CD4-positive, alpha-beta T cell treated with Interleukin-21 for 1 hour (primary cell): ENCODE data around the gene EFNB3.

Experiments
- DNase-seq: peaks from one replicate; pipeline ENCODE4 v3.0.0-alpha.2; 2020

EFNB3 gene

DNA sequence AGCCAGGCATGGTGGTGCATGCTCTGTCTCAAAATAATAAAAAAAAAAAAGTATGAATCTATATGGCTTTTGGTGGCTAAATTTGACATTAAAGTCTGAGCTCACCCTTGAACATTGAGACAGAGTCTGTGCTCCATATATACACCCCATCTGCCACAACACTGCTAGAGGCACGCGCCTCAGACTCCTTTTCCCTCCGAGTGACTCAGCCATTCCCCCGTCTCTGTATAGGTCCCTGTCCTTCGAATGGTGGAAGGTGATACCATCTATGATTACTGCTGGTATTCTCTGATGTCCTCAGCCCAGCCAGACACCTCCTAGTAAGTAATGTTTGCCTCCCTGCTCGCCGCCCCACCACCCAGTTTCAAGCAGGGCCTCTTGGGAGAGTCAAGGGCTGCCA lies 4.5 kb upstream of the EFNB3 start:
- DNase-seq, result no peak

- no peak for DNase-seq
Observed at GRCh38 chr17:7701681-7702080, 3.3 kb upstream of the EFNB3 start.

DNA sequence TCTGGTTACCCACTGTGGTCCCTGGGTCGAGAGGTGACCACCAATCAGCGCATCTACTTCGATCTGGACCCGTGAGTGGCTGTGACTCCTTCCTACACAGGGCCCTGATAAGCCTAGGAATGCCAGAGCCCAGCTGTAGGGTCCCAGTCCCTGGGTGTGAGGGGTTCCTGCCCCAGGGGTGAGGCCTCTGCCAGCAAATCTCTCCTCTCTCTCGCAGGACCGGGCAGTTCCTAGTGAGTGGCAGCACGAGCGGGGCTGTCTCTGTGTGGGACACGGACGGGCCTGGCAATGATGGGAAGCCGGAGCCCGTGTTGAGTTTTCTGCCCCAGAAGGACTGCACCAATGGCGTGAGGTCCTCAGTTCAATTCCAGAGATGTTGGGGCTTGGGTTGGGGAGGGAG lies 2.2 kb upstream of the EFNB3 start:
- no peak for DNase-seq

- peak; percentile 15 for DNase-seq
Observed at GRCh38 chr17:7703584-7704479, 1.2 kb upstream of the EFNB3 start.

DNA sequence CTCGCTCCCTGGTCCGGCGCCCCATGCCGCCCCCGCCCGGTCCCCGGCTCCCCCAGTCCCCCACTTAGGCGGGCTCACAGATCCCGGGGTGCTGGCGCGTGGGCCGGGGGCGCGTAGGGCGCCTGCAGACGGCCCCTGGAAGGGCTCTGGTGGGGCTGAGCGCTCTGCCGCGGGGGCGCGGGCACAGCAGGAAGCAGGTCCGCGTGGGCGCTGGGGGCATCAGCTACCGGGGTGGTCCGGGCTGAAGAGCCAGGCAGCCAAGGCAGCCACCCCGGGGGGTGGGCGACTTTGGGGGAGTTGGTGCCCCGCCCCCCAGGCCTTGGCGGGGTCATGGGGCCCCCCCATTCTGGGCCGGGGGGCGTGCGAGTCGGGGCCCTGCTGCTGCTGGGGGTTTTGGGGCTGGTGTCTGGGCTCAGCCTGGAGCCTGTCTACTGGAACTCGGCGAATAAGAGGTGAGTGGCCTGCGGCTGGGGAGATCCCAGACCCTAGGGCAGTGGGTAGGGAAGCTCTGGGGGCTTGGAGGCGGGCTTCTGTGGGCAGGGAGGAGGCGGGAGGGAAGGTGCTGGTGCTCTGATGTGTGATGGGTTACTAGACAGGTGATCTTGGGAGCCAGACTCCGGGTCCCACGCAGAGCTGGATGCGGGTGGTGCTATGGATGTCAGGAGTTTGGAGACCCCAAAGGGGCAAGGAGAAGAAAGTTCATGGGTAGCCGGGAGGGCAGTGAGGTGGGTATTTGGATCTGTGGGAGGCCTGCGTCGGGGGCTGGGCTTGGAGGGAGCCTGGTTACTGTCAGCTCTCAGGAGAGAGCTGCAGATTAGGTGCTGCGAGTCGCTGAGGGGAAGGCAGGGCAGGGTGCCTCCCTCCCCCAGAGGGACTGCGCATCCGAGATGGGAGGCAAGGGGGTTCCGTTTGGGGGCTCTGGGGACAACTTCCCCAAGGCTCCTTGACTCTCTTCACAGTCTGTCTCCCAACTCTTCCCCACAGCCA lies 560 bp downstream of the EFNB3 start:
- DNase-seq, result no peak

DNA sequence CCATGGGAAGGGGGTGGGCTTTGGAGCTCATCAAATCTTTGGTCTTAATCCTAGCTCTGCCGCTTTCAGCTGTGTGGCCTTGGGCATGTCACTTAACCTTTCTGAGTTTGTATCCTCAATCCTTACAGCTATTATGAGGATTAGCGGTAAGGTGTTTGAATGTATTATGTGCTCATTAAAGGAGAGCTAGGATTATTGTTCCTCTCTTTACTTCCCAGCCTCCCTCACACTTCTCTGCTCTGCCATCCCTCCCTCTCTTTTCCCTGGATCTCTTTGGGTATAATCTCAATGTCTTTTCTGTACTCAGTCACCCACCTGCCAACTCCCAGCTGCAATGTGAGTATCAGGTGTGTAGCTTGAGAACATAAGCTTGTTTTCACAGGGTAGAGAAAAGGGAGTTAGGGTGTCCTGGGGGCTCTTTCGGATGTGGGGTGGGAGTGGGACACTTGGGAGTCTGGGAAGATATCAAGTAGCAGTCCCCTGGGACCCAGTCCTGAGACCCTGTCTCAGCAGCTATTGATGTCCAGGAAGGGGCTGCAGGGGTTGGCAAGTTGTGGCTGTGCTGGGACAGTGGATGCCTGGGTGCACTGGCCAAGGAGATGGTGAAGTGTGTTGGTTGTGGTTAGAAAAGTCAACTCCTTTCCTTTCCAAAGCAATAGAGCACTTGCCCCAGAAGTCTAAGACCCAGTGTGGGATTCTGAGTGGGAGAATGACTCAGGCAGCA lies 1.8 kb downstream of the EFNB3 start:
- DNase-seq, result no peak

GRCh38 chr17:7707446-7707845 lies 2.4 kb downstream of the EFNB3 start:
- DNase-seq, result no peak

DNA sequence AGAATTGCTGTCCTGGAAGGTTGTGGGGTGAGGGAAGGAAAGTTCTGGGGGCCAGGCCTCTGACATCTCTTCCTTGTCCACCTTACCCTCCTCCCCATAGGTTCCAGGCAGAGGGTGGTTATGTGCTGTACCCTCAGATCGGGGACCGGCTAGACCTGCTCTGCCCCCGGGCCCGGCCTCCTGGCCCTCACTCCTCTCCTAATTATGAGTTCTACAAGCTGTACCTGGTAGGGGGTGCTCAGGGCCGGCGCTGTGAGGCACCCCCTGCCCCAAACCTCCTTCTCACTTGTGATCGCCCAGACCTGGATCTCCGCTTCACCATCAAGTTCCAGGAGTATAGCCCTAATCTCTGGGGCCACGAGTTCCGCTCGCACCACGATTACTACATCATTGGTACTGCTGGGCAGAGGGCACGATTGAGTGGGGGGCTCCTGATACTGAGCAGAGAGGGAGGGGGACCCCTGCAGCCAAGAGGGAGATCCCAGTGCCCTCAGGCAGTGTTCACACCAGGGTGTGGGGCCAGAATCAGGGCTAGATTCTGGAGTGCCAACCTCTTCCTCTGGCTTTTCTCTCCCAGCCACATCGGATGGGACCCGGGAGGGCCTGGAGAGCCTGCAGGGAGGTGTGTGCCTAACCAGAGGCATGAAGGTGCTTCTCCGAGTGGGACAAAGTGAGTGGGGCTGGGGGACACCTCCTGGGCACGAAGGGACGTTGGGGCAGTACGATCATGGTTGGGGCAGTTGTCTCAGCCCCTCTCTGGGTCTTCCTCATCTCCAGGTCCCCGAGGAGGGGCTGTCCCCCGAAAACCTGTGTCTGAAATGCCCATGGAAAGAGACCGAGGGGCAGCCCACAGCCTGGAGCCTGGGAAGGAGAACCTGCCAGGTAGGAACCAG lies 3.1 kb downstream of the EFNB3 start:
- no peak for DNase-seq

- no peak for DNase-seq
Observed at GRCh38 chr17:7709031-7709430, 4.0 kb downstream of the EFNB3 start.

DNA sequence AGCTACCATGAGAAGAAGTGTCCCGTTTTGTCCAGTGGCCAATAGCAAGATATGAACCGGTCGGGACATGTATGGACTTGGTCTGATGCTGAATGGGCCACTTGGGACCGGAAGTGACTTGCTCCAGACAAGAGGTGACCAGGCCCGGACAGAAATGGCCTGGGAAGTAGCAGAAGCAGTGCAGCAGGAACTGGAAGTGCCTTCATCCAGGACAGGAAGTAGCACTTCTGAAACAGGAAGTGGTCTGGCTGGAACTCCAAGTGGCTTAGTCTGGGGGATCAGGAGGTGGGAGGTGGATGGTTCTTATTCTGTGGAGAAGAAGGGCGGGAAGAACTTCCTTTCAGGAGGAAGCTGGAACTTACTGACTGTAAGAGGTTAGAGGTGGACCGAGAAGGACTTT lies 5.3 kb downstream of the EFNB3 start:
- no peak for DNase-seq

DNA sequence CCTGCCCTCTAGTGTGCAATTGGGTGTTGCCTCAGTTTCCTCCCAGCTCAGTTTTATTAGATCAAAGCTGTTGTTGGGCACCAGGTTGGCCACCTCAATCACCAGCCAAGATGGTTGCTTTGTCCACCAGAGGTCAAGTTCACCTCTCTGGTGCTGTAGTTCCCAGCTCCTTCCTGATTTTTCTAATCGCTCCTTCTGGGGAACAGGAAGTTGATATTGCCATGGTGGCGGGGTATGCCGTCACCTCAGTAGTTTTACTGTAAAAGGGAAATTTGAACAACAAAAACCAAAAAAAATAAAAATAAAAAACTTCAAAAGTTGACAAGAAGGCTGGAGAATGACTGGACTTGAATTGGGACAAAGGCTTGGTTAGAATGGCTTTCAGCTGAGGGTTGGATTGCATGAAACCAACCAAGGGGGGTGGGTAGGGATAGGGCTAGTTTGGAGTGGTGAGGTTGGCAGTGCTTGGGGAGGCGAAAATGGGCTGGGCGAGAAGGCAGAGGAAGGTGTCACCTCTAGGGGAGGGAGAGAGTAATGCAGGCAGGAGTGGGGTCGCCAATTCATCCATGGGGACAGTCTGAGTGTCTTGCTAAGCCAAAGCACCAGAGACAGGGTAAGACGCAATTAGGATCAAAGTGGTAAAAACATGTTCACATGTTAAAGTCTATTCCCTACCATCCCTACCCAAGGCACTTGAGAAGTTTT lies 6.2 kb downstream of the EFNB3 start:
- DNase-seq, result no peak

DNA sequence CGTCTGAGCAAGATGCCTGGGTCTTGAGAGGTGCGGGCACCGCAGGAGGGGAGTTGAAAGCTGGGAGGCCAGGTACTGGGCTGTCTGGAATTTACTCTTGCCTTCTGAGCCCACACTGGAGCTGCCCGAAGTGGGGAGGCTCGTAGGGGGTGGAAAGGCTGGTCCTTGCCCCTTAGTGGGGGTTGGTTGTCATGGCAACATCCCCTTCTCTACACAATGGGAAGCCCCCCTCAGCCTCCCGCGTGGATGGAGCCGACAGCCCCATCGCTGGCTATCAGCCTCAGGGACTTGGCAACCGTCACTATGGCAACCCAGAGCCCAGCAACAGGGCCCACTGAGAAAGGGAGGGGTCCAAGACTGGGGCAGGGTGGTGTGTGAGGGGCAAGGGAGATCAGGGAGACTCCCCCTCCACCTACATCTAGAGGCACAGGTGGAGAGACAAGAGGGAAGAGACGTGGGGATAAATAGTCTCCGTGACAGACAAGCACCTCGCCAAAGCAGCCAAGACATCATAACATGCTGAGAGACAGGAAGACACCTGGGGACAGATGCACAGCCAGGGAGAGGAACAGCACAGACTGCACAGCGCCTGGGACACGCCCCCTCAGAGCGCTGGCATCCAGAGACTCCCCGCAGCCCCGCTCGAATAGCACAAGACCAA lies 7.2 kb downstream of the EFNB3 start:
- DNase-seq, result no peak

GRCh38 chr17:7713782-7714181 lies 8.8 kb downstream of the EFNB3 start:
- DNase-seq, result no peak

DNA sequence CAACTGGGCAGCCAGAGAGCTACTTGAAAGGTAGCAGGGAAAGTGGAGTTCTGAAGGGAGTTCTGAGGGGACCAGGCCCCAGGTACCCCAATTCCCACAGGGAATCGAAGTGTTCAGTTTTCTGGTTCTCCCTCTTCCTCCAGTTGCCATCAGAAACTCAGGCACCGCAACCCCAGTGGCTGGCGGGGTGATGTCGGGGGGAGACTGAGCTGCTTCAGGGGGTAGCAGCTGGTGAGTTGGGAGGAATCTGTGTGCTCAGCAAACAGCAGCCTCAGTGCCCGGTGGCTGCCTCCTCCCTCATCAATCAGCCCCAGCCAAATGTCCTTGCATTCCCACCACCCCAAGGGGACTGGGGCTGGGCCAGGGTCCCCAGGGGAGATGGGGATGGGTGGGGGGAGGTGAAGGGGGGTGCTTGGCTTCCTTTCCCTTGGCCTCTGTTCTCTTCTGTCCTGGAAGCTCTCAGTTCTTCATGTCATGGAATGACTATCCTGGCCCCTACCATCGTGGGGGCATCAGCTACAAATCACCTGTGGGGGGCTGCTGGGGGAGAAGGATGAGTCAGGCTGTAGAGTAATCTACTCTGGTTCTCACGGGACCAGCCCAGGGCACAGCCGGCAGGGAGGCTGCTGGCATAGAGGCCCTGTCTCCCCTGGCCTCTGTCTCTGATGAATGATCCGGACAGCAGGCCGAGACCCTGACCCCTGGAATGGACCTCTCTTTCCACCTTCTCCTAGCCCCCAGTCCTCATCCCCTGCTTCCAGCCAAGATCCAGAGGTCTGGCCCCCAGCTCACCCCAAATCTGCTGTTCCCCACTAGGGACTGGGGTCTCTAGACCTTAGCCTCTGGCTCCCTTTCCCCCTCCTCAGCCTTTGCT lies 10.0 kb downstream of the EFNB3 start:
- DNase-seq, result no peak

DNA sequence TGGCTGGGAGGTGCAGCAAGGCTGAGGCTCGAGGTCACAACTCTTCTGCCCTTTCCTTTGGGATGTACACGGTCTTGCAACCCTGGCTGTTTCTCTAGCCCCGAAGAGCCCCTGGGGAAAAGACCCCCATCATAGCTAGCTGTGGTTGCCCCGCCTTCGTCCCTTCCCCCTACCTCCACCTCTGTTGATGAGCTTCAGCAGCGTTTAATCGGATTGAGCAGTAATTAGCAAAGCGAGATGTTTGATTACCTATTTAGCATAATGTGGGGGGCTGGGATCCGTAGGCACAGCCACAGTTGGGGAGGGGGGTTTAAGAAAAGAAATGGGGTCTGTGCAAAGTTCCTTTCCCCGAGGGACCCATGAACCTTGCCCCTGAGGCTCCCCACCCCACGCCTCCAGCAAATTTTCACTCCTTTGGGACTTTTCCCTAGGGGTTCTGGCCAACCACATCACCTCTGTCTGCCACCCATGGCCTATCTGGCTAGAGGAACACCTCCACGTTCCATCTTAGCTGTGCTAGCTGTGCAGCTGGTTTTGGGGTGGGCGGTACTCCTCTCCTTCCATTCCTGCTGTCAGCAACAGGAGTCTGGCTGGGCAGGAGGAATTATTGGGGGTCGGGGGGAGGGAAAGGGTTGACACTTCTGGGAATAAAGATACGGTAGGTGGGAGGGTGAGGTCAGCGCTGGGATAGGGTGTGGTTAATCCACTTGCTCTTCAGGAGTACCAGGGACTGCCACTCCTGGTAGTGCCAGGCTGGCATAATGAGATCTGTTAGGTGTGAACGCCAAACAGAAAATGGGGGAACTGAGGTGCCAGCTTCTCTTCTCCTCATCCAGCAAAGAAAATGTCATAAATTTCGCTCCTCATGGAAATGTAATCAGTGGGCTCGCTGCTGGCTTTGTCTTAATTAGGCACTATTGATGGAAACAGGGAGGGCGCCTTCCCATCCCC lies 11.2 kb downstream of the EFNB3 start:
- DNase-seq, result no peak

DNA sequence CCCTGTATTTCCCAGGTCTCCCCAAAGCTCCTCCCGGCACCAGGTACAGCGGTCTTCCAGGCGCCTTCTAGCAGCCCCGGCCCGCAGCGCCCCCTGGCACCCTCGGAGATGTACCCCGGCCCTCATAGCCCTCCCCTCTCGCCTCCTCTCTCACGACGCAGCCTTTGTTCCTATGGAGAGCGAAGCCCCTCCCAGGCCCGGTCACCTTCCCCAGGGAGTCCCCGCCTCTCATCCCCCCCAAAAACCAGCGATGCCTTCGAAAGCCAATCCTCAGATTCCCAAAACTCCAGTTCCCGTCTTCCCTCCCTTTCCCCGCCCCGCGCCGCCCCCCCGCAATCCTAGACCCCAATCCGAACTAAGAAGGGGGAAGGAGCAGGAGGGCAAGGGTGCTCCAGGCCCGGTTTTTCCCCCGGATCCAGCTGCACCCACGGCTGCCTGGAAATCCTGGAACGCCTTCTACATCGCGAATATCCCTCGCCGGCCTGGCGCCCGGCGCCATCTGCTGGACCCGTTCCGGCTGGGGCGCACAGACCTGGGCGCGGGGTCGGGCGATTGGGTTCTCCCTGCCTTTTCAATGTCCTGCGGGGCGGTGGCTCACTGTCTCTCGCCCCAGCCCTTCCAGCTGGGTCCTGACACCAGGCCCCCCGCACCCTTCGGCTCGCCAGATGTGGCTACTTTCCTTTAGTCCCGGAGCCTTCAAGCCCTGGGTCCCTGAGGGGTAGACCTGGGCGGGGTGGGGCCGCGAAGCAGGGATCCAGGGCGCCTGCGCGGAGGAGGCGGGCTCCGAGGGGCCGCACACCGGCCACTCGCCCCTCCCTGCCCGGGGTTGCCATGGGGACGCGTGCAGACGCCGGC lies 12.1 kb downstream of the EFNB3 start, which contains the start of gene DNAH2:
Gene DNAH2 (plus strand): TSS at position 844 of the 855 bp plus-strand sequence. CDS start 1,991 bp downstream, outside the sequence.
- DNase-seq, result peak; percentile 27

- DNase-seq, result no peak
Observed at GRCh38 chr17:7717756-7718350, 12.9 kb downstream of the EFNB3 start.
